H1 (cell line): ENCODE results near the gene MESD. TPM values are rescaled to one million over a fixed set of nuclear protein-coding genes. Genes with fewer than 3 reads are reported as not detected.

Source experiments
- CTCF ChIA-PET: fragments of 300-600 bp; sonication (Branson Sonifier 250); formaldehyde crosslinking; loops from one replicate; lab custom pipeline; 2021; ENCODE audit not compliant: partially characterized antibody; lab: Charles Lee
- POLR2A ChIA-PET: fragments of 300-600 bp; sonication (Branson Sonifier 250); formaldehyde crosslinking; loops from one replicate; lab custom pipeline; 2021; ENCODE audit warnings: inconsistent platforms; ENCODE audit not compliant: partially characterized antibody; lab: Charles Lee
- DNase-seq, 2 experiments: peaks; one replicate each; pipeline versions ENCODE4 v3.0.0 to v3.0.0-alpha.2; 2010 to 2022; ENCODE audit warnings: low spot score in 2 of 2, low read depth in 1 of 2, mixed read lengths in 1 of 2
- FAIRE-seq: peaks from 2 replicates; lab custom pipeline; 2011; peaks lifted over from hg19 to GRCh38; lab: Jason Lieb, UNC
- H2AFZ ChIP-seq: 2 replicates; pipeline ENCODE4 v1.8.1; 2012; ENCODE audit warnings: low read length, inconsistent platforms
- H2AK5ac ChIP-seq: 2 replicates; pipeline ENCODE4 v1.6.1; 2013; ENCODE audit warnings: low read depth, low read length
- H2BK120ac ChIP-seq: replicated peaks from 2 replicates; pipeline ENCODE3; 2013; ENCODE audit warnings: low read depth, low read length, inconsistent platforms
- H2BK12ac ChIP-seq: 2 replicates; pipeline ENCODE4 v1.6.1; 2013; ENCODE audit warnings: low read depth, low read length
- H2BK15ac ChIP-seq: 2 replicates; pipeline ENCODE4 v1.6.1; 2013; ENCODE audit warnings: low read length
- H2BK20ac ChIP-seq: 2 replicates; pipeline ENCODE4 v1.6.1; 2013; ENCODE audit warnings: low read length
- H2BK5ac ChIP-seq: 2 replicates; pipeline ENCODE4 v1.6.1; 2013; ENCODE audit warnings: low read depth, low read length
- H3K14ac ChIP-seq: 2 replicates; pipeline ENCODE4 v1.6.1; 2013; ENCODE audit warnings: inconsistent platforms; ENCODE audit not compliant: insufficient read length
- H3K18ac ChIP-seq: 2 replicates; pipeline ENCODE4 v1.6.1; 2013; ENCODE audit warnings: low read length; ENCODE audit errors: extremely low read depth
- H3K23ac ChIP-seq: 2 replicates; pipeline ENCODE4 v1.6.1; 2013; ENCODE audit warnings: inconsistent platforms; ENCODE audit not compliant: insufficient read length
- H3K23me2 ChIP-seq: 2 replicates; pipeline ENCODE4 v1.6.1; 2013; ENCODE audit warnings: low read depth, low read length
- H3K27ac ChIP-seq: 2 replicates; pipeline ENCODE4 v1.6.1; 2011; ENCODE audit warnings: low read depth, low read length, inconsistent platforms
- H3K27me3 ChIP-seq, 4 experiments: replicated peaks in 1 of 4; 1 replicate in 1 of 4; 2 replicates in 3 of 4; pipeline versions ENCODE4 v1.6.1 to v1.8.1; 2011 to 2013; ENCODE audit warnings: low read length in 3 of 4, mild to moderate bottlenecking in 3 of 4, inconsistent platforms in 2 of 4, mixed read lengths in 2 of 4, moderate library complexity in 1 of 4; ENCODE audit not compliant: control insufficient read depth in 3 of 4, insufficient read depth in 3 of 4; ENCODE audit errors: extremely low read depth in 1 of 4
- H3K36me3 ChIP-seq, 4 experiments: 2 replicates each; pipeline versions ENCODE4 v1.6.1 to v1.8.1; 2011 to 2013; ENCODE audit warnings: mild to moderate bottlenecking in 4 of 4, low read length in 3 of 4, moderate library complexity in 2 of 4, control low read depth in 1 of 4, inconsistent platforms in 1 of 4; ENCODE audit not compliant: insufficient read depth in 4 of 4, control insufficient read depth in 2 of 4
- H3K4ac ChIP-seq: replicated peaks from 2 replicates; pipeline ENCODE3; 2013; ENCODE audit warnings: low read length, low read depth, mixed read lengths, inconsistent platforms; ENCODE audit not compliant: insufficient read length
- H3K4me1 ChIP-seq, 4 experiments: replicated peaks in 1 of 4; 1 replicate in 1 of 4; 2 replicates in 3 of 4; pipeline versions ENCODE4 v1.6.1 to v1.8.1; 2011 to 2013; ENCODE audit warnings: low read length in 3 of 4, inconsistent platforms in 2 of 4, mixed read lengths in 1 of 4; ENCODE audit not compliant: insufficient read depth in 4 of 4, control insufficient read depth in 3 of 4
- H3K4me2 ChIP-seq, 2 experiments: 2 replicates each; pipeline versions ENCODE4 v1.6.1 to v1.8.1; 2011 to 2013; ENCODE audit warnings: low read depth in 2 of 2, low read length in 2 of 2, control low read depth in 1 of 2, inconsistent platforms in 1 of 2, mild to moderate bottlenecking in 1 of 2; ENCODE audit not compliant: insufficient read depth in 1 of 2
- H3K4me3 ChIP-seq, 4 experiments: fragments of 200-600, 300-600 bp in 1 of 4; sonication (generic), shearing (Covaris generic), sonication (Bioruptor Twin) in 1 of 4; 2 replicates each; pipeline versions ENCODE4 v1.5.1 to v1.8.1; 2011 to 2016; ENCODE audit warnings: low read length in 4 of 4, low read depth in 3 of 4, control low read depth in 2 of 4, inconsistent platforms in 2 of 4, mild to moderate bottlenecking in 2 of 4, mixed read lengths in 1 of 4, moderate library complexity in 1 of 4; ENCODE audit not compliant: insufficient read depth in 2 of 4; ENCODE audit errors: extremely low read depth in 1 of 4
- H3K56ac ChIP-seq: replicated peaks from 2 replicates; pipeline ENCODE3; 2013; ENCODE audit warnings: low read depth, mild to moderate bottlenecking, mixed read lengths, low read length, inconsistent platforms; ENCODE audit not compliant: insufficient read length
- H3K79me1 ChIP-seq: 2 replicates; pipeline ENCODE4 v1.6.1; 2013; ENCODE audit warnings: low read depth, low read length, control low read depth
- H3K79me2 ChIP-seq, 2 experiments: 2 replicates each; pipeline versions ENCODE4 v1.6.1 to v1.8.1; 2012 to 2013; ENCODE audit warnings: low read length in 2 of 2, mild to moderate bottlenecking in 2 of 2, inconsistent platforms in 1 of 2; ENCODE audit not compliant: insufficient read depth in 2 of 2, control insufficient read depth in 1 of 2
- H3K9ac ChIP-seq, 4 experiments: replicated peaks in 1 of 4; 1 replicate in 1 of 4; 2 replicates in 3 of 4; pipeline versions ENCODE4 v1.6.1 to v1.8.1; 2011 to 2013; ENCODE audit warnings: low read depth in 3 of 4, low read length in 3 of 4, control low read depth in 2 of 4, mild to moderate bottlenecking in 2 of 4, moderate library complexity in 2 of 4, inconsistent platforms in 1 of 4; ENCODE audit errors: extremely low read depth in 1 of 4
- H3K9me3 ChIP-seq, 2 experiments: 2 replicates each; pipeline versions ENCODE4 v1.6.1 to v1.8.1; 2012 to 2013; ENCODE audit warnings: mild to moderate bottlenecking in 2 of 2, moderate library complexity in 2 of 2, control low read depth in 1 of 2, inconsistent platforms in 1 of 2, low read depth in 1 of 2, low read length in 1 of 2, mixed read lengths in 1 of 2; ENCODE audit not compliant: insufficient read depth in 2 of 2
- H4K20me1 ChIP-seq, 2 experiments: replicated peaks in 1 of 2; 2 replicates each; pipeline versions ENCODE3 to v1.8.1; 2011 to 2013; ENCODE audit warnings: inconsistent platforms in 2 of 2, low read length in 2 of 2, mild to moderate bottlenecking in 1 of 2; ENCODE audit not compliant: insufficient read depth in 2 of 2, control insufficient read depth in 1 of 2
- H4K5ac ChIP-seq: 2 replicates; pipeline ENCODE4 v1.6.1; 2013; ENCODE audit warnings: low read length, low read depth, mixed read lengths, inconsistent platforms; ENCODE audit not compliant: insufficient read length
- H4K8ac ChIP-seq: 2 replicates; pipeline ENCODE4 v1.8.0; 2013; ENCODE audit warnings: mild to moderate bottlenecking, moderate library complexity, low read length, inconsistent platforms; ENCODE audit not compliant: insufficient read depth; ENCODE audit errors: extremely low read depth
- H4K91ac ChIP-seq: replicated peaks from 2 replicates; pipeline ENCODE3; 2013; ENCODE audit warnings: low read length, mixed read lengths, inconsistent platforms; ENCODE audit not compliant: insufficient read length
- BCL11A ChIP-seq, 2 experiments: IDR thresholded peaks; one replicate each; pipeline ENCODE4 v1.6.1; 2011; ENCODE audit warnings: low read depth in 2 of 2, low read length in 2 of 2, mild to moderate bottlenecking in 2 of 2
- CHD2 ChIP-seq: IDR thresholded peaks from 2 replicates; pipeline ENCODE4 v1.6.1; 2012; ENCODE audit warnings: low read length, improper control_type of control experiment
- CTBP2 ChIP-seq: IDR thresholded peaks from 2 replicates; pipeline ENCODE4 v1.7.0; 2011; ENCODE audit warnings: borderline replicate concordance, mild to moderate bottlenecking, moderate library complexity, mixed read lengths, low read length; ENCODE audit not compliant: insufficient read depth, insufficient read length
- FOSL1 ChIP-seq: IDR thresholded peaks from 2 replicates; pipeline ENCODE4 v1.6.1; 2011; ENCODE audit warnings: mild to moderate bottlenecking, low read depth, low read length, moderate library complexity; ENCODE audit not compliant: insufficient read depth
- JUND ChIP-seq: IDR thresholded peaks from 2 replicates; pipeline ENCODE4 v1.6.1; 2011; ENCODE audit warnings: mild to moderate bottlenecking, improper control_type of control experiment, low read length
- NANOG ChIP-seq: IDR thresholded peaks from 2 replicates; pipeline ENCODE4 v1.6.1; 2011; ENCODE audit warnings: low read length, low read depth, mild to moderate bottlenecking, inconsistent platforms; ENCODE audit not compliant: insufficient read depth, poor library complexity, severe bottlenecking
- WGBS, 2 experiments: shearing (Covaris generic) in 1 of 2; methylation state at CpG; one replicate each; pipeline versions ENCODE4 v1.1.6 to v1.1.7; 2013 to 2015; ENCODE audit warnings: low lambda C conversion rate in 2 of 2, mixed read lengths in 2 of 2, inconsistent platforms in 1 of 2, low coverage in 1 of 2, missing lambda C conversion rate in 1 of 2; ENCODE audit not compliant: insufficient replicate concordance in 2 of 2, insufficient coverage in 1 of 2, insufficient read length in 1 of 2; ENCODE audit errors: extremely low coverage in 1 of 2, missing lambda C conversion rate in 1 of 2; 5-methylcytosine and 5-hydroxymethylcytosine counted together
- polyA plus RNA-seq, 7 experiments: library from polyadenylated mRNA; depleted of rRNA in 3 of 7; stranded (reverse) in 5 of 7; unstranded in 2 of 7; fragments of >200 nt in 5 of 7; fragments of 200-250 nt in 2 of 7; gene quantifications; 1 replicate in 5 of 7; 2 replicates in 1 of 7; 4 replicates in 1 of 7; pipeline versions ENCODE4 v1.2.1 to v1.2.3, GENCODE V29; 2011 to 2013; ENCODE audit warnings: missing spikeins in 2 of 7, mixed read lengths in 2 of 7
- total RNA-seq: library from RNA; stranded (reverse); fragmentation: NEBNext Ultra II Directional; extraction: Animal tissue kit (Norgen Biotek cat#: 25700); gene quantifications from 2 replicates; pipeline ENCODE4 v1.2.1, GENCODE V29; 2021

MESD gene
- total and polyA plus RNA-seq, 2 of the 8 experiments (the other 6 are each of a cell fraction or from before 2014, with no cell fraction given), result 11.0 to 28.3 TPM

DNA sequence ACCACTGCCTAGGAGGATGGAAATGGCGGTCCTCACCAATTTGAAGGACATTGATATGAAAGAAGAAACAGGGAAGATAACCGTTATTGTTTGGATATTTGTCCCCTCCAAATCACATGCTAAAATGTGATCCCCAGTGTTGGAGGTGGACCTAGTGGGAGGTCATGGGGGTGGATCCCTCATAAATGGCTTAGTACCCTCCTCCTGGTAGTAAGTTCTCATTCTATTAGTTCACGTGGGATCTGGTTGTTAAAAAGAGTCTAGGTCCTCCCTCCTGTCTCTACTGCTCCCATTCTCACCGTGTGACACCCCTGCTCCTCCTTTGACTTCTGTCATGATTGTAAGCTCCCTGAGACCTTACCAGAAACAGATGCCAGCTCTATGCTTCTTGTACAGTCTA lies 41.6 kb upstream of the MESD start:
- Histone ChIP-seq H2BK20ac (no peak overlapping the region), H3K27ac (no peak overlapping the region), H3K4me1 (0 out of 7 replicates have a peak, but pooled peaks cover 0 to 3% (median 0%) of the 10 kb centered on the region in 4 experiments), H2BK120ac (no peak overlapping the region), H2BK12ac (no peak overlapping the region), H3K14ac (no peak overlapping the region), H2BK5ac (no peak overlapping the region), H3K4me3 (no peak overlapping the region), H4K20me1 (no peaks in the 10 kb centered on the region), H3K27me3 (no peaks in the 10 kb centered on the region), H3K18ac (no peak overlapping the region), H3K9ac (no peak overlapping the region), H3K23me2 (no peaks in the 10 kb centered on the region), H2BK15ac (no peak overlapping the region), H3K23ac (no peak overlapping the region), H3K36me3 (no peaks in the 10 kb centered on the region), H3K79me1 (no peaks in the 10 kb centered on the region), H3K9me3 (peaks cover 6 to 7% of the 10 kb centered on the region in 2 experiments), H3K56ac (no peak overlapping the region), H4K8ac (no peak overlapping the region), H4K91ac (no peak overlapping the region), H2AK5ac (no peak overlapping the region), H3K4me2 (no peak overlapping the region), H3K79me2 (no peaks in the 10 kb centered on the region), H2AFZ (no peak overlapping the region), H4K5ac (no peak overlapping the region), H3K4ac (no peak overlapping the region)
- DNase-seq (no peak), FAIRE-seq (no peak)
- TF ChIP-seq NANOG, result no peak
- TF ChIP-seq BCL11A (IDR thresholded peaks at IDR 0.05; ENCODE audit: low read depth in 2 of 2, low read length in 2 of 2), result no peak
- TF ChIP-seq JUND, result no peak
- TF ChIP-seq CTBP2, result no peak
- no peak for TF ChIP-seq FOSL1
- no peak for TF ChIP-seq CHD2
- ChIA-PET POLR2A (no interaction called here), CTCF (interaction anchor here (0.6 to 1.5 kb wide), 6 partner anchors 16 to 1235 kb away, joined by 3 to 4 read pairs (median 3); no protein-coding TSS in a partner anchor)
- WGBS, 2 experiments, result 80% methylated on average over 4 of the region's 4 CpGs; no CpG with 5 or more reads in 1 of the 2 experiments
